SK-N-SH treated with all-trans-retinoic acid at 6 μM for 48 hours (cell line): ENCODE results near the gene MYO1B.

Experiments used
- ATAC-seq: fragments of 200-7000 bp; cut with Tn5 transposase; 3 replicates; pipeline ENCODE4 v1.9.1; 2020; ENCODE audit warnings: mild to moderate bottlenecking, moderate library complexity
- ARNTL ChIP-seq: fragments of 450-650 bp; formaldehyde crosslinking; IDR thresholded peaks from 2 replicates; pipeline ENCODE4 v1.5.0; 2020; ENCODE audit warnings: low read depth, mild to moderate bottlenecking, moderate library complexity, borderline replicate concordance
- BACH2 ChIP-seq: fragments of 250-450 bp; sonication (Bioruptor Pico); IDR thresholded peaks from 2 replicates; pipeline ENCODE4 v1.9.0; 2021; ENCODE audit warnings: mild to moderate bottlenecking, borderline replicate concordance
- CSDC2 ChIP-seq: fragments of 250-450 bp; sonication (Bioruptor Pico); IDR thresholded peaks from 2 replicates; pipeline ENCODE4 v1.5.0; 2020; ENCODE audit warnings: mild to moderate bottlenecking, moderate library complexity
- GLIS3 ChIP-seq: fragments of 250-450 bp; sonication (Bioruptor Pico); IDR thresholded peaks from 2 replicates; pipeline ENCODE4 v1.5.0; 2020; ENCODE audit warnings: mild to moderate bottlenecking, moderate library complexity
- ISL1 ChIP-seq: fragments of 250-450 bp; sonication (Bioruptor Pico); IDR thresholded peaks from 2 replicates; pipeline ENCODE4 v2.1.2; 2022; ENCODE audit warnings: mild to moderate bottlenecking, moderate library complexity
- OSR1 ChIP-seq: fragments of 250-450 bp; sonication (Bioruptor Pico); IDR thresholded peaks from 2 replicates; pipeline ENCODE4 v1.8.0; 2022; ENCODE audit warnings: moderate library complexity, mild to moderate bottlenecking, inconsistent platforms
- PPARA ChIP-seq: fragments of 250-450 bp; sonication (Bioruptor Pico); IDR thresholded peaks from 2 replicates; pipeline ENCODE4 v1.5.0; 2020; ENCODE audit warnings: mild to moderate bottlenecking, borderline replicate concordance
- SNAI2 ChIP-seq: fragments of 250-450 bp; sonication (Bioruptor Pico); IDR thresholded peaks from 2 replicates; pipeline ENCODE4 v1.5.0; 2020; ENCODE audit warnings: mild to moderate bottlenecking, moderate library complexity
- TCF4 ChIP-seq: fragments of 250-450 bp; sonication (Bioruptor Pico); IDR thresholded peaks from 2 replicates; pipeline ENCODE4 v1.8.0; 2021; ENCODE audit warnings: mild to moderate bottlenecking, moderate library complexity, borderline replicate concordance
- TOX ChIP-seq: fragments of 250-450 bp; sonication (Bioruptor Pico); IDR thresholded peaks from 2 replicates; pipeline ENCODE4 v1.8.0; 2021; ENCODE audit warnings: mild to moderate bottlenecking, moderate library complexity, borderline replicate concordance
- ZC3H10 ChIP-seq: fragments of 250-450 bp; sonication (Bioruptor Pico); IDR thresholded peaks from 2 replicates; pipeline ENCODE4 v1.5.1; 2021; ENCODE audit warnings: mild to moderate bottlenecking, moderate library complexity
- ZFP3 ChIP-seq: fragments of 250-450 bp; sonication (Bioruptor Pico); IDR thresholded peaks from 2 replicates; pipeline ENCODE4 v1.5.0; 2020; ENCODE audit warnings: mild to moderate bottlenecking, moderate library complexity
- ZFP30 ChIP-seq: fragments of 450-650 bp; formaldehyde crosslinking; IDR thresholded peaks from 2 replicates; pipeline ENCODE4 v1.5.0; 2022; ENCODE audit warnings: mild to moderate bottlenecking, moderate library complexity
- ZNF565 ChIP-seq: fragments of 450-650 bp; formaldehyde crosslinking; conservative IDR thresholded peaks from 2 replicates; pipeline ENCODE4 v1.5.0; 2020; ENCODE audit warnings: low read depth, mild to moderate bottlenecking, moderate library complexity
- ZNF70 ChIP-seq: fragments of 450-650 bp; formaldehyde crosslinking; IDR thresholded peaks from 2 replicates; pipeline ENCODE4 v1.5.0; 2020; ENCODE audit warnings: mild to moderate bottlenecking, moderate library complexity
- ZNF8 ChIP-seq: fragments of 450-650 bp; formaldehyde crosslinking; IDR thresholded peaks from 2 replicates; pipeline ENCODE4 v1.5.0; 2020; ENCODE audit warnings: mild to moderate bottlenecking, moderate library complexity
- TF ChIP-seq, protein P1 (sequence below): fragments of 250-450 bp; sonication (Bioruptor Pico); IDR thresholded peaks from 2 replicates; pipeline ENCODE4 v1.5.1; 2021; ENCODE audit warnings: mild to moderate bottlenecking, moderate library complexity
- TF ChIP-seq, protein P2 (sequence below): fragments of 250-450 bp; sonication (Bioruptor Pico); IDR thresholded peaks from 2 replicates; pipeline ENCODE4 v1.8.0; 2020; ENCODE audit warnings: mild to moderate bottlenecking, moderate library complexity, borderline replicate concordance
- TF ChIP-seq, protein P3 (sequence below): fragments of 250-450 bp; sonication (Bioruptor Pico); IDR thresholded peaks from 2 replicates; pipeline ENCODE4 v1.5.0; 2020; ENCODE audit warnings: mild to moderate bottlenecking, moderate library complexity
- TF ChIP-seq, protein P4 (sequence below): fragments of 250-450 bp; sonication (Bioruptor Pico); IDR thresholded peaks from 2 replicates; pipeline ENCODE4 v1.8.0; 2021; ENCODE audit warnings: low read depth, mild to moderate bottlenecking, moderate library complexity, borderline replicate concordance

MYO1B gene

DNA sequence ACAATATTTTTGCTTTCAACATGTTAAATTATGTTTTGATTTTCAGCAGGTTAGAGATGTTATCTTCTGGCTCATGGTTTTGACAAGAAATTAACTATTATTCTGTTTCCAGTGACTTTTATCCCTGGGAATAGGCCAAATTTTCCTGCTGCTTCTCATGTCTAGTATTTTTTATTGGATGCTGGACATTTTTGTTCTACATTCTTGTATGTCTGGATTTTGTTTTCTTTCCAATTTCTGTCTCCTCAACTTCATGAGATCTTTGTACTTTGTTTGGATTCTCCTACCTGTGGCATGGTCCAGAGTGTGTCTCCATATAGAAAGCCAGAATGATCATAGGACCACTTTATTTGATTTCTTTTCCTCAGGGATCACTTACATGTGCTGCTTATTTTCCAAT lies 33.1 kb upstream of the MYO1B start:
- TF ChIP-seq ZFP3 (no peak), ZNF565 (CRISPR knock-in tag) (no peak), BACH2 (CRISPR knock-in tag) (no peak), GLIS3 (CRISPR knock-in tag) (no peak), OSR1 (no peak), ZFP30 (no peak), ZC3H10 (no peak), TOX (CRISPR knock-in tag) (no peak), TCF4 (CRISPR knock-in tag) (no peak), PPARA (CRISPR knock-in tag) (no peak), SNAI2 (CRISPR knock-in tag) (no peak), CSDC2 (CRISPR knock-in tag) (no peak), ZNF8 (CRISPR knock-in tag) (no peak), ZNF70 (no peak), ISL1 (no peak), ARNTL (no peak)
- TF ChIP-seq, protein P1, sequence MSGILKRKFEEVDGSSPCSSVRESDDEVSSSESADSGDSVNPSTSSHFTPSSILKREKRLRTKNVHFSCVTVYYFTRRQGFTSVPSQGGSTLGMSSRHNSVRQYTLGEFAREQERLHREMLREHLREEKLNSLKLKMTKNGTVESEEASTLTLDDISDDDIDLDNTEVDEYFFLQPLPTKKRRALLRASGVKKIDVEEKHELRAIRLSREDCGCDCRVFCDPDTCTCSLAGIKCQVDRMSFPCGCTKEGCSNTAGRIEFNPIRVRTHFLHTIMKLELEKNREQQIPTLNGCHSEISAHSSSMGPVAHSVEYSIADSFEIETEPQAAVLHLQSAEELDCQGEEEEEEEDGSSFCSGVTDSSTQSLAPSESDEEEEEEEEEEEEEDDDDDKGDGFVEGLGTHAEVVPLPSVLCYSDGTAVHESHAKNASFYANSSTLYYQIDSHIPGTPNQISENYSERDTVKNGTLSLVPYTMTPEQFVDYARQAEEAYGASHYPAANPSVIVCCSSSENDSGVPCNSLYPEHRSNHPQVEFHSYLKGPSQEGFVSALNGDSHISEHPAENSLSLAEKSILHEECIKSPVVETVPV (CRISPR knock-in tag): no peak
- TF ChIP-seq, protein P2, sequence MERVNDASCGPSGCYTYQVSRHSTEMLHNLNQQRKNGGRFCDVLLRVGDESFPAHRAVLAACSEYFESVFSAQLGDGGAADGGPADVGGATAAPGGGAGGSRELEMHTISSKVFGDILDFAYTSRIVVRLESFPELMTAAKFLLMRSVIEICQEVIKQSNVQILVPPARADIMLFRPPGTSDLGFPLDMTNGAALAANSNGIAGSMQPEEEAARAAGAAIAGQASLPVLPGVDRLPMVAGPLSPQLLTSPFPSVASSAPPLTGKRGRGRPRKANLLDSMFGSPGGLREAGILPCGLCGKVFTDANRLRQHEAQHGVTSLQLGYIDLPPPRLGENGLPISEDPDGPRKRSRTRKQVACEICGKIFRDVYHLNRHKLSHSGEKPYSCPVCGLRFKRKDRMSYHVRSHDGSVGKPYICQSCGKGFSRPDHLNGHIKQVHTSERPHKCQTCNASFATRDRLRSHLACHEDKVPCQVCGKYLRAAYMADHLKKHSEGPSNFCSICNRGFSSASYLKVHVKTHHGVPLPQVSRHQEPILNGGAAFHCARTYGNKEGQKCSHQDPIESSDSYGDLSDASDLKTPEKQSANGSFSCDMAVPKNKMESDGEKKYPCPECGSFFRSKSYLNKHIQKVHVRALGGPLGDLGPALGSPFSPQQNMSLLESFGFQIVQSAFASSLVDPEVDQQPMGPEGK (CRISPR knock-in tag): no peak
- TF ChIP-seq, protein P3, sequence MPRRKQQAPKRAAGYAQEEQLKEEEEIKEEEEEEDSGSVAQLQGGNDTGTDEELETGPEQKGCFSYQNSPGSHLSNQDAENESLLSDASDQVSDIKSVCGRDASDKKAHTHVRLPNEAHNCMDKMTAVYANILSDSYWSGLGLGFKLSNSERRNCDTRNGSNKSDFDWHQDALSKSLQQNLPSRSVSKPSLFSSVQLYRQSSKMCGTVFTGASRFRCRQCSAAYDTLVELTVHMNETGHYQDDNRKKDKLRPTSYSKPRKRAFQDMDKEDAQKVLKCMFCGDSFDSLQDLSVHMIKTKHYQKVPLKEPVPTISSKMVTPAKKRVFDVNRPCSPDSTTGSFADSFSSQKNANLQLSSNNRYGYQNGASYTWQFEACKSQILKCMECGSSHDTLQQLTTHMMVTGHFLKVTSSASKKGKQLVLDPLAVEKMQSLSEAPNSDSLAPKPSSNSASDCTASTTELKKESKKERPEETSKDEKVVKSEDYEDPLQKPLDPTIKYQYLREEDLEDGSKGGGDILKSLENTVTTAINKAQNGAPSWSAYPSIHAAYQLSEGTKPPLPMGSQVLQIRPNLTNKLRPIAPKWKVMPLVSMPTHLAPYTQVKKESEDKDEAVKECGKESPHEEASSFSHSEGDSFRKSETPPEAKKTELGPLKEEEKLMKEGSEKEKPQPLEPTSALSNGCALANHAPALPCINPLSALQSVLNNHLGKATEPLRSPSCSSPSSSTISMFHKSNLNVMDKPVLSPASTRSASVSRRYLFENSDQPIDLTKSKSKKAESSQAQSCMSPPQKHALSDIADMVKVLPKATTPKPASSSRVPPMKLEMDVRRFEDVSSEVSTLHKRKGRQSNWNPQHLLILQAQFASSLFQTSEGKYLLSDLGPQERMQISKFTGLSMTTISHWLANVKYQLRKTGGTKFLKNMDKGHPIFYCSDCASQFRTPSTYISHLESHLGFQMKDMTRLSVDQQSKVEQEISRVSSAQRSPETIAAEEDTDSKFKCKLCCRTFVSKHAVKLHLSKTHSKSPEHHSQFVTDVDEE (CRISPR knock-in tag): no peak
- TF ChIP-seq, protein P4, sequence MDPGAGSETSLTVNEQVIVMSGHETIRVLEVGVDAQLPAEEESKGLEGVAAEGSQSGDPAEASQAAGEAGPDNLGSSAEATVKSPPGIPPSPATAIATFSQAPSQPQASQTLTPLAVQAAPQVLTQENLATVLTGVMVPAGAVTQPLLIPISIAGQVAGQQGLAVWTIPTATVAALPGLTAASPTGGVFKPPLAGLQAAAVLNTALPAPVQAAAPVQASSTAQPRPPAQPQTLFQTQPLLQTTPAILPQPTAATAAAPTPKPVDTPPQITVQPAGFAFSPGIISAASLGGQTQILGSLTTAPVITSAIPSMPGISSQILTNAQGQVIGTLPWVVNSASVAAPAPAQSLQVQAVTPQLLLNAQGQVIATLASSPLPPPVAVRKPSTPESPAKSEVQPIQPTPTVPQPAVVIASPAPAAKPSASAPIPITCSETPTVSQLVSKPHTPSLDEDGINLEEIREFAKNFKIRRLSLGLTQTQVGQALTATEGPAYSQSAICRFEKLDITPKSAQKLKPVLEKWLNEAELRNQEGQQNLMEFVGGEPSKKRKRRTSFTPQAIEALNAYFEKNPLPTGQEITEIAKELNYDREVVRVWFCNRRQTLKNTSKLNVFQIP (CRISPR knock-in tag): no peak
- ATAC-seq: no peak

DNA sequence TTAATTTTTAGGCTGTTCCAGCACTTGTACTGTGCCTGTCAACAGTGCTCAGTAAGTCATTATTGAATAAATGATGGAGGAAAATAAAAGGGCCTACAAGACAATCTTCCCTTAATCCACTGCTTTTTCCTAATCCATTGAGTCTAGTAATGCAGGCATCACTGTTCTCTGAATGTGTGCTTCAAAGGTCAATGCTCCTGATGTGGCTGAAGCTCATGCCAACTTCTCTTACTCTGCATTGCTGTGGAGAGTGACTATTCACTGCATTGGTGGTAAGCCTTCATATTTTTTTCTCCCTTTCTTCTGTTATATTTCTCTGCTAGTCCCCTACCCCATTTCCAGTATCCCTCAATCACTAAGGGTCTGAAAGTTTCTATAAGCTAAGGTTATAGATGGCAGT lies 31.9 kb upstream of the MYO1B start:
- TF ChIP-seq CSDC2 (CRISPR knock-in tag) (no peak), ZC3H10 (no peak), ZFP30 (no peak)
- TF ChIP-seq, protein P4 (CRISPR knock-in tag): no peak
- TF ChIP-seq, protein P2 (CRISPR knock-in tag): no peak
- TF ChIP-seq, all 23 proteins: peak for 0
- ATAC-seq: no peak

DNA sequence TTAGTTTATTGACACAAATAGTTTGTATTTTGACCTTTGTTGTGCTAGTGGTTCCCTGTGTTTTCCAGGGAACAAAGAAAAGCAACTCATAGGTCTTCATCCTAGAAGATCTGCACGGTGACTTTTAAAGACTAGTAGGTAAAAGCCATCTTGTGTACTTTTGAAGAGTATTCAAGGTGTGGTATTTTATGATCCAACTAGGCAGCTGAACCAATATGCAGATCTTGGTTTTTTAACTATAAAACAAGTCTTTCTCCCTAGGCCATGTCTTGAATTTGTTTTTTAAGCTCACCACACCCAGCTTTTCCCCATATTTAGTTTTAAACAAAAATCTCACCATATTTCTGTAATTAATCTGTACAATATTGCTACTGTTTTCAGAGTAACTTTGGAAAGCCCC lies 30.0 kb upstream of the MYO1B start:
- no peak for TF ChIP-seq ZNF565 (CRISPR knock-in tag)
- ATAC-seq: no peak
